GM21367 (cell line): ENCODE measurements around the gene COL24A1.
"Not testable (repeated sequence)": the region's sequence is repeated elsewhere in the genome, so short reads cannot be mapped to it uniquely, and the experiment has no call there.

Source experiments
- ATAC-seq: cut with Tn5 transposase; IDR thresholded peaks from one replicate; pipeline ENCODE4 v1.9.1; 2021; ENCODE audit not compliant: unreplicated experiment

The COL24A1 gene

GRCh38 chr1:86153836-86154235, 2.7 kb downstream of the COL24A1 start:
- no peak for ATAC-seq

DNA sequence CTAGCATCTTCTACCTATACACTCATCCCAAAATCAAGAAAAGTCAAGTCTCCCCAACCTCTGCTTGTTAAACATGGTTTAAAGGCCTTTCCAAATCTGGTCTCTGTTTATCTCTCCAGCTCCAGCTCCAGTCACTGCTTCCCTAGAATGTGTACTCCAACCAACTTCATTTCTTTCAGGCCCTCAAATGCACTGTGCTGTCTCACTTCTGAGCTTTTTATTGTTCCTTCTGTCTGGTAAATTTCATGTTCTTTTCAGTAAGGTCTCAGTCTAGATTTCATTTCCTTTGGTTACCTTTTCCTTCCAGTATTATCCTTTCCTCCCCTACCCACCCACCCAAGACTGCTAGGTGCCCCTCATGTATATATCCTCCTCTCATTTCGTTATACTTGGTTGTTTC, 3.7 kb downstream of the COL24A1 start:
- ATAC-seq = no peak

GRCh38 chr1:86151427-86151826, 5.1 kb downstream of the COL24A1 start:
- ATAC-seq = no peak

- ATAC-seq = no peak
These were observed 6.0 kb downstream of the COL24A1 start for GRCh38 chr1:86150553-86151055.

GRCh38 chr1:86149591-86149990, 7.0 kb downstream of the COL24A1 start:
- no peak for ATAC-seq

- no peak for ATAC-seq
These were observed 8.8 kb downstream of the COL24A1 start for GRCh38 chr1:86147755-86148154.

DNA sequence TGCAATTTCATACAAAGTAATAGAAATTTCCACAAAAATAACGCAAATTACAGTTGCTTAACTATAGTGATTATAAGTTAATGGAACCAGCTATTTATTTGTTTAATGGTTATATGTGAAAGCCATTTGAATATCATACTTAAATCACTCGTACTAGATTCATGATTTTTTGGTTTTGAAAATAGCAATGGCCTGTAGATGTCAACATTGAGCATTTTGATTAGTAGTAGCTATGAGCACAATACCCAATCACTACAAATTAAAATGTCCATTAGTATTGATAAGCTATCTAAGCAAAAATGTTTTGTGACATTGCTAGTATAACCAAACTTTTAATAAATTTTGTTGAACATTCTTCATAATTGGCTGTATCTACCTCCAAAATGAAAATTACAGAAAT, 10.0 kb downstream of the COL24A1 start:
- ATAC-seq = no peak

DNA sequence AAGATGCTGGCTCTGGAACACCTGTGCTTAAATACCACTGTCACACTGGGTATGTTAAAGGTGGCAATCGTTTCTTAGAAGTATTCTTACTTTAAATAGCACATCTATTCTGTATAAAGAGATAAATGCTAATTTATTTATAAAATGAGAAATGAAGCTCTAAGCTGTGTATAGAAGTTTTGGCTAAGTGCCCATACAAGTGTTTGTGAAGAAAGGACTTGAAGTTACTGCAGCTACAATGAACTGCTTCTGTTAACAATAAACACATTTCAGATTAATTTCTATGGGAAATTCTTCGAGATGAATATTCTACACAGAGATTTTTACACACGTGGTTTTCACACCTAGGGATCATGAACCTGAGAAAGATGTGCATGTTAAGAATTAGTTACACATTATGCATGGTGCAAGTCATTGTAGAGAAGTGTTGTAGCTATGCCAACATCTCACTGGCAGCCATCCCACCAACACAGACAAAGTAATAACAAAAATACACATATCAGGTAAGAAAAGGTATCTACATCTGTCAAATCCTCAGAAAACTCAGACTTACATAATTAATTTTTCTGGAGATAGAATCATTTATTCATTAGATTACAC, 16.2 kb downstream of the COL24A1 start:
- ATAC-seq = no peak

- no peak for ATAC-seq
These were observed 17.8 kb downstream of the COL24A1 start for GRCh38 chr1:86138746-86139145.

DNA sequence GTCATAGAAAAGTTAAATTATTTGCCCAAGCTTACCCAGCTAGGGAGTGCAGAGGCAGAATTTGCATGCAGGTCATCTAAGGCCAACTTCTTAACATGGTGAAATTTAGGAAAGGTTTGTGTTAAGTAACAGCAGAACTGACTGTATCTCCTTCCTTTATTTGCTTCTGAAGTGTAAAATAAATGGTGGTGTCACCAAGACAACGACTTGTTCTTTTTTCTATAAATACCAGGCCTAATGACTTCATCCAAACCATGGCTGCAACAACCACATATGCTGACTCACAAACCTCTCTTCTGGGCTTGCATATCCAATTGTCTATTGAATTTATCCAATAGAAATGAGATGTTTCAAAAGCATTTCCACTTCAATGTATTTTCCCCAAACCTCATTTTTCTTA, 19.1 kb downstream of the COL24A1 start:
- ATAC-seq = no peak

DNA sequence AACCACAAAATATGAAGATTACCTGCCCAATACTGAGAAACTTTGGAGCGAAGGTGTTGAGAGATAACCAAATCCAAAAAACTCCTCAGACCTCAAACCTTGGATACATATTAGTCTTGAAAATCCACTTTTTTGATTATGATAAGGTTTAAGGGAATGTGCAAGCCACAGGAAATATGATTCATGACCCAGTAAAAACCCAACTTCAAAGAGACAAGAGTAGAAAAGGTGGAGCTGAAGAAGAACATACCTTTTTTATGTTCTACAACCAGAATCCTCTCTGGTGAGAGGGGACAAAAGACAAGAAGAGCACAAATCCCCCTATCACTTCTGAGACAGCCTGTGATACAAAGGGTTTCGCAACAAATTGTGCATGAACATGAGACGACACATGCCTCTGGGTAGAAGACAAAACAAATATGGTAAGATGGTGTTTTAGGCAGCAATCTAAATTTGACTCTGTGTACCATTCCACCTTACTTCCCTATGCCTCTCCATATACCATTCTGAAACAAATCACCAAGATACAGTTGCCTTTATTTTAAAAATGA, 37.3 kb downstream of the COL24A1 start:
- ATAC-seq = no peak

DNA sequence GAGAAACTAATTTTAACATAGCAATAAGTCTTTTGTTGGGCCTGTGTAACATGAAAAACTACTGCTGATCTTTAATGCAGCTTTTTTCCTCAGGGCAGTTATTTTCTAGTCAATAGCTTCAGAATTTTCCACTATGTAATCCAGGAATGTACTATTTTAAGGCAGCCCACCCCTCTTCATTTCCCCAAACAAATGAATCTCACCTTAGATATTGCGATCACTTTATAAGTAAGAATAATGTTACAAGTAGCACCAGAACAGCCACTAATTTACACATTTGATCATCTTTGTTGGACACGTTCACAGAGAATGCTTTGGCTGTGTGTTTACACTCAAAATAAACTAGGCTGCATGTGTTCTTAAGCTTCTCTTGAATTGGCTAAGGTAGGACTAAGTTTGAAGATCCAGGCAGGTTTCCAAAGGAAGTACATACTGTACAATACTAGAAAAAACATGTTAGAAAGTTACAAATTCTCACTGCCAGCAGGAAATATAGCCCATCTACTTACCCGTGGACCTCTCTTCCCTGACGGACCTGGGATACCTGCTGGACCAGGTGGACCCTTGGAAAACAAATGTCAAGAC, 41.7 kb downstream of the COL24A1 start:
- no peak for ATAC-seq

- ATAC-seq = no peak
These were observed 42.3 kb downstream of the COL24A1 start for GRCh38 chr1:86114236-86114635.

DNA sequence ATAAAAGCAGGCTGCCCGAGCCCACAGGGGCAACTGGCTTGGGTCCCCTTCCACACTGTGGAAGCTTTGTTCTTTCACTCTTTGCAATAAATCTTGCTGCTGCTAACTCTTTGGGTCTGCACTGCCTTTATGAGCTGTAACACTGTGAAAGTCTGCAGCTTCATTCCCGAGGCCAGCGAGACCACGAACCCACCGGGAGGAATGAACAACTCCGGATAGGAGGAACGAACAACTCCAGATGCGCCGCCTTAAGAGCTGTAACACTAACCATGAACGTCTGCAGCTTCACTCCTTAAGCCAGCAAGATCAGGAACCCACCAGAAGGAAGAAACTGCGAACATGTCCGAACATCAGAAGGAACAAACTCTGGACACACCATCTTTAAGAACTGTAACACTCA, 45.0 kb downstream of the COL24A1 start:
- not testable (repeated sequence) for ATAC-seq

- ATAC-seq = no peak
These were observed 46.0 kb downstream of the COL24A1 start for GRCh38 chr1:86110451-86111129.

- no peak for ATAC-seq
These were observed 51.1 kb downstream of the COL24A1 start for GRCh38 chr1:86105533-86105866.

DNA sequence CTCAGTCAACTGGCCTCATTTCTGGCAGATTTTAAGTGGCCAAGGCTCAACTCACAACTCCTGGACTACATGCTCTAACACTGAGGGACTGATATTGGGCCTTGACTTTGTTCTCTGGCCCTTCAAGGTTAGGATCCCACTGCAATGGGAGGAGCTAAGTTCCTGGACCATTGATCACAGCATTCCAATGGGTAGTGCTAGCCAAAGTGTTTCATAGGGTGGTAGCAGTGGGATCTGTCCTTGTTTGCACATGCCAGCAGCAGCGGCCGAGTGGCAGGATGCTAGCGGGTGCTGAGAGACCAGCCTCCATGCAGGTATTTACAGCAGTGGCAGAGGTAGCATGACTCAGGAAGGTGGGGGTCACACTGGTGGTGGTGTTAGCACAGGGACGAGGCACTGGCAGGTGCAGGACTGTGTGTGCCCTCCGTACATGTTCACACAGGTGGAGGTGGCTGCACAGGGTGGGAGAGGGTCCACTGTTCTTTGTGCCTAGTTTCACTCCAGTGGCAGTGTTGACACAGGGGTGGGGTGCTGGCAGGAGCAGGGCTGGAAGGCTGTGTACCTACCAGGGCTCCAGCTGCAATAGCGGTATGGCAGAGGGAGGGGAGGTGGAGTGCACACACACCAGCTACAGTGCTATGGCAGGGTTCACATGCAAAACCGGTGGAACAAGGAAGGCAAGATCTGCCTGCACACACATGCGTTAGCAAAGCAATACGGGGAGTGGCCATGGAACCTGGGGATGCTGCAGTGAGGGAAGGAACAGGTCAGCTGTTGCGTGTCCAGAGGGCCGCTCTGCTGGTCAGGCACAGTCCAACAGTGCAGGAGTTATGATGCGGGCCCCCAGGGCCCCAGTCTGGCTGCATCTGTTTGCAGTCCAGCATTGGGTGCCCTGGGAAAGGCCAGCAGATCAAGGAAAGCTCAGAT, 51.7 kb downstream of the COL24A1 start:
- no peak for ATAC-seq

- no peak for ATAC-seq
These were observed 55.0 kb downstream of the COL24A1 start for GRCh38 chr1:86101616-86102015.

- no peak for ATAC-seq
These were observed 56.2 kb downstream of the COL24A1 start for GRCh38 chr1:86100401-86100800.

DNA sequence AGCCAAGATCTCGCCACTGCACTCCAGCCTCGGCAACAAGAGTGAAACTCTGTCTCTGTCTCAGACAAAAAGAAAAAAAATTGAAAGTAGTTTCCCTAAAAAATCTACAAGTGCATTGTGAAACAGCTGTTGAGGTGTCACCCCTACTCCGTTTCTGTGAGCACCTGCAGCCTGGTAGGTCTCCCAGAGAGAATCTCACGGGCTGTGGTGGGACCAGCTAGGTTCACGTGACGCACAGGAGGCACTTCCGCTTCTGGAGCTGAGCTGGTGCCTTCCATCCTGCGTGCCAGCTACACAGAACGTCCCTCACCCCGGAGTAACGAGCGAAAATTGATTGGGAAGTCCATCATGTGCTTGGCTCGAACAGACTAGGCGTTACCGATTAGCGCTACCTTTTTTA, 66.8 kb downstream of the COL24A1 start:
- no peak for ATAC-seq

- ATAC-seq = no peak
These were observed 70.7 kb downstream of the COL24A1 start for GRCh38 chr1:86085741-86086409.
